ENCODE data around the gene MYL12B.

Gene MYL12B

DNA sequence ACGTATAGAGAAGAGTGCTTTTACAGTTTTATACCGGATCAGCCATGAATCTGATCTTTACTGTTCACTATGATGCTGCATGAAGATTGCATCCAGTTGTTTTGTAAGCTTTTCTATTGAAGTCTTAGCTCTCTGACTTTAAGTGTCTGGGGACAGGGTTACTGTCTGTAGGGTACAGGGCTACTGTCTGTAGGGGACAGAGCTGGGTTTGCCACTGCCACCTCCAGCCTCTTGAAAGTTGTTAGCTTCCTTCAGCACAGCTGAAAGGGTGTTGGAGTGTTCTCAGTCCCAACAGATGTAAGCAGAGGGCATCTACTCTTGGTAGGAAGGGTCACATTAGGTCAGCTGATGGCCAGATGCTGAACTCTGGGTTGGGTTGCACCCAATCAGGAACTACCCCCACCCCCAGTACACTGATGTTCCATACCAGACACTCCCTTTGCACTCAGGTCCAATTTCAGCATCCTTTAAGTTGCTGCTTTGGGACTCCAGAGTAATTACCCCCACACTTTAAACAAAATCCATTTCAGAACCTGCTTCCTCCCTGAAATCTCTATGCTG, 58.0 kb downstream of the MYL12B start (continued):
- TF ChIP-seq SCRT2 (tag by site-specific recombination; IDR thresholded peaks at IDR 0.05), result no peak
- TF ChIP-seq ZNF629 (tag by site-specific recombination; IDR thresholded peaks at IDR 0.05), result no peak
- TF ChIP-seq, protein P1, sequence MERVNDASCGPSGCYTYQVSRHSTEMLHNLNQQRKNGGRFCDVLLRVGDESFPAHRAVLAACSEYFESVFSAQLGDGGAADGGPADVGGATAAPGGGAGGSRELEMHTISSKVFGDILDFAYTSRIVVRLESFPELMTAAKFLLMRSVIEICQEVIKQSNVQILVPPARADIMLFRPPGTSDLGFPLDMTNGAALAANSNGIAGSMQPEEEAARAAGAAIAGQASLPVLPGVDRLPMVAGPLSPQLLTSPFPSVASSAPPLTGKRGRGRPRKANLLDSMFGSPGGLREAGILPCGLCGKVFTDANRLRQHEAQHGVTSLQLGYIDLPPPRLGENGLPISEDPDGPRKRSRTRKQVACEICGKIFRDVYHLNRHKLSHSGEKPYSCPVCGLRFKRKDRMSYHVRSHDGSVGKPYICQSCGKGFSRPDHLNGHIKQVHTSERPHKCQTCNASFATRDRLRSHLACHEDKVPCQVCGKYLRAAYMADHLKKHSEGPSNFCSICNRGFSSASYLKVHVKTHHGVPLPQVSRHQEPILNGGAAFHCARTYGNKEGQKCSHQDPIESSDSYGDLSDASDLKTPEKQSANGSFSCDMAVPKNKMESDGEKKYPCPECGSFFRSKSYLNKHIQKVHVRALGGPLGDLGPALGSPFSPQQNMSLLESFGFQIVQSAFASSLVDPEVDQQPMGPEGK (tag by site-specific recombination; IDR thresholded peaks at IDR 0.05), result no peak
- TF ChIP-seq, protein P2, sequence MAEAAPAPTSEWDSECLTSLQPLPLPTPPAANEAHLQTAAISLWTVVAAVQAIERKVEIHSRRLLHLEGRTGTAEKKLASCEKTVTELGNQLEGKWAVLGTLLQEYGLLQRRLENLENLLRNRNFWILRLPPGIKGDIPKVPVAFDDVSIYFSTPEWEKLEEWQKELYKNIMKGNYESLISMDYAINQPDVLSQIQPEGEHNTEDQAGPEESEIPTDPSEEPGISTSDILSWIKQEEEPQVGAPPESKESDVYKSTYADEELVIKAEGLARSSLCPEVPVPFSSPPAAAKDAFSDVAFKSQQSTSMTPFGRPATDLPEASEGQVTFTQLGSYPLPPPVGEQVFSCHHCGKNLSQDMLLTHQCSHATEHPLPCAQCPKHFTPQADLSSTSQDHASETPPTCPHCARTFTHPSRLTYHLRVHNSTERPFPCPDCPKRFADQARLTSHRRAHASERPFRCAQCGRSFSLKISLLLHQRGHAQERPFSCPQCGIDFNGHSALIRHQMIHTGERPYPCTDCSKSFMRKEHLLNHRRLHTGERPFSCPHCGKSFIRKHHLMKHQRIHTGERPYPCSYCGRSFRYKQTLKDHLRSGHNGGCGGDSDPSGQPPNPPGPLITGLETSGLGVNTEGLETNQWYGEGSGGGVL (tag by site-specific recombination; IDR thresholded peaks at IDR 0.05), result no peak
- TF ChIP-seq ZBTB20 (tag by site-specific recombination; IDR thresholded peaks at IDR 0.05), result no peak

DNA sequence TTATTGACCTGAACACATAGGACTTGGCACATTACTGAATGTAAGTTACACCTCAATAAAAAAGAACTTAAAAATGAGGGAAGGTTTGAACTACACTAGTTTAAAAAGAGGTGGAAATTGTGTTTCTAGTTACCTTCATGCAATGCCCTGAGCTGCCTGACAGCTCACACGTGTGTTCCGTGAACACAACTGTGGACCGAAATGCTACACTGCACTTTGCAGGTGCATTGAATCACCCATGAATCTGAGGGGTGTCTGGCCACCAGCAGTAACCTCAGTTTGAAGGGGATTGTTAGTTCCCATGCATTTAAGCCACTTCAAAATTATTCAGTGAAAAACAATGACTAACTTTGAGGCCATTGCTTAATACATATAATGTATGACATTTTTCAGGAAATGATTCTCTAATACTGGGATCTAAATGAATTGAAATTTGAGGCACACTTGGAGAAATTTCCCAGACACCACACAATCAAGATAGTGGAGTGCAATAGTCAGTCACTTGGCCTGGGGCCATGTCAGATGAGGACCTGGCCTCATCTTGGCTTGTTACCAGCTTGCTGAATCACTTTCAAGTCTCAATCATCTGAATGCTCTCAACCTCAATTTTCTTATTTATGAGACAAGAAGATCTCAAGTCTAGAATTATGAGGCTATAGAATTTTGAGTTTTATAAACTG, 59.3 kb downstream of the MYL12B start:
- TF ChIP-seq, protein P3, sequence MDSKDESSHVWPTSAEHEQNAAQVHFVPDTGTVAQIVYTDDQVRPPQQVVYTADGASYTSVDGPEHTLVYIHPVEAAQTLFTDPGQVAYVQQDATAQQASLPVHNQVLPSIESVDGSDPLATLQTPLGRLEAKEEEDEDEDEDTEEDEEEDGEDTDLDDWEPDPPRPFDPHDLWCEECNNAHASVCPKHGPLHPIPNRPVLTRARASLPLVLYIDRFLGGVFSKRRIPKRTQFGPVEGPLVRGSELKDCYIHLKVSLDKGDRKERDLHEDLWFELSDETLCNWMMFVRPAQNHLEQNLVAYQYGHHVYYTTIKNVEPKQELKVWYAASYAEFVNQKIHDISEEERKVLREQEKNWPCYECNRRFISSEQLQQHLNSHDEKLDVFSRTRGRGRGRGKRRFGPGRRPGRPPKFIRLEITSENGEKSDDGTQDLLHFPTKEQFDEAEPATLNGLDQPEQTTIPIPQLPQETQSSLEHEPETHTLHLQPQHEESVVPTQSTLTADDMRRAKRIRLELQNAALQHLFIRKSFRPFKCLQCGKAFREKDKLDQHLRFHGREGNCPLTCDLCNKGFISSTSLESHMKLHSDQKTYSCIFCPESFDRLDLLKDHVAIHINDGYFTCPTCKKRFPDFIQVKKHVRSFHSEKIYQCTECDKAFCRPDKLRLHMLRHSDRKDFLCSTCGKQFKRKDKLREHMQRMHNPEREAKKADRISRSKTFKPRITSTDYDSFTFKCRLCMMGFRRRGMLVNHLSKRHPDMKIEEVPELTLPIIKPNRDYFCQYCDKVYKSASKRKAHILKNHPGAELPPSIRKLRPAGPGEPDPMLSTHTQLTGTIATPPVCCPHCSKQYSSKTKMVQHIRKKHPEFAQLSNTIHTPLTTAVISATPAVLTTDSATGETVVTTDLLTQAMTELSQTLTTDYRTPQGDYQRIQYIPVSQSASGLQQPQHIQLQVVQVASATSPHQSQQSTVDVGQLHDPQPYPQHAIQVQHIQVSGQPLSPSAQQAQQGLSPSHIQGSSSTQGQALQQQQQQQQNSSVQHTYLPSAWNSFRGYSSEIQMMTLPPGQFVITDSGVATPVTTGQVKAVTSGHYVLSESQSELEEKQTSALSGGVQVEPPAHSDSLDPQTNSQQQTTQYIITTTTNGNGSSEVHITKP (tag by site-specific recombination; IDR thresholded peaks at IDR 0.05), result peak; percentile 45; the same call in 1 of the 2 replicates
- TF ChIP-seq RBAK (tag by site-specific recombination; IDR thresholded peaks at IDR 0.05), result peak; percentile 71; the same call in 1 of the 2 replicates
- TF ChIP-seq, protein P4, sequence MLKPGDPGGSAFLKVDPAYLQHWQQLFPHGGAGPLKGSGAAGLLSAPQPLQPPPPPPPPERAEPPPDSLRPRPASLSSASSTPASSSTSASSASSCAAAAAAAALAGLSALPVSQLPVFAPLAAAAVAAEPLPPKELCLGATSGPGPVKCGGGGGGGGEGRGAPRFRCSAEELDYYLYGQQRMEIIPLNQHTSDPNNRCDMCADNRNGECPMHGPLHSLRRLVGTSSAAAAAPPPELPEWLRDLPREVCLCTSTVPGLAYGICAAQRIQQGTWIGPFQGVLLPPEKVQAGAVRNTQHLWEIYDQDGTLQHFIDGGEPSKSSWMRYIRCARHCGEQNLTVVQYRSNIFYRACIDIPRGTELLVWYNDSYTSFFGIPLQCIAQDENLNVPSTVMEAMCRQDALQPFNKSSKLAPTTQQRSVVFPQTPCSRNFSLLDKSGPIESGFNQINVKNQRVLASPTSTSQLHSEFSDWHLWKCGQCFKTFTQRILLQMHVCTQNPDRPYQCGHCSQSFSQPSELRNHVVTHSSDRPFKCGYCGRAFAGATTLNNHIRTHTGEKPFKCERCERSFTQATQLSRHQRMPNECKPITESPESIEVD (tag by site-specific recombination; IDR thresholded peaks at IDR 0.05), result 0 out of 2 replicates have a peak, but pooled peaks have one; percentile 27
- no peak for TF ChIP-seq YY1 (tag by site-specific recombination; IDR thresholded peaks at IDR 0.05)
- TF ChIP-seq, protein P5, sequence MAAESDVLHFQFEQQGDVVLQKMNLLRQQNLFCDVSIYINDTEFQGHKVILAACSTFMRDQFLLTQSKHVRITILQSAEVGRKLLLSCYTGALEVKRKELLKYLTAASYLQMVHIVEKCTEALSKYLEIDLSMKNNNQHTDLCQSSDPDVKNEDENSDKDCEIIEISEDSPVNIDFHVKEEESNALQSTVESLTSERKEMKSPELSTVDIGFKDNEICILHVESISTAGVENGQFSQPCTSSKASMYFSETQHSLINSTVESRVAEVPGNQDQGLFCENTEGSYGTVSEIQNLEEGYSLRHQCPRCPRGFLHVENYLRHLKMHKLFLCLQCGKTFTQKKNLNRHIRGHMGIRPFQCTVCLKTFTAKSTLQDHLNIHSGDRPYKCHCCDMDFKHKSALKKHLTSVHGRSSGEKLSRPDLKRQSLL (tag by site-specific recombination; IDR thresholded peaks at IDR 0.05), result peak; percentile 83
- TF ChIP-seq ZNF791 (tag by site-specific recombination; IDR thresholded peaks at IDR 0.05), result no peak
- ChIA-PET CTCF (no interaction called here), POLR2A (interaction anchor here (0.8 to 1.4 kb wide), 2 partner anchors 15 to 24 kb away, joined by 3 to 4 read pairs; no protein-coding TSS in a partner anchor)
- Histone ChIP-seq H3K4me3 (ENCODE audit: low read depth, low read length) (no peak overlapping the region), H3K27ac (ENCODE audit: extremely low read depth, low read depth, low read length) (no peak overlapping the region; the same call in 1 of the 2 replicates), H3K9me3 (ENCODE audit: control insufficient read depth, insufficient read depth, low read depth, low read length) (no peaks in the 10 kb centered on the region), H3K4me1 (ENCODE audit: control insufficient read depth, insufficient read depth, low read length) (peaks cover 15% of the 10 kb centered on the region), H3K36me3 (ENCODE audit: control insufficient read depth in 2 of 2, insufficient read depth in 1 of 2, low read length in 2 of 2) (no peaks in the 10 kb centered on the region)

All from HEK293 (cell line).